Endometrial microvascular endothelial cells (primary cell): ENCODE measurements around the gene NAT9. TPM values are rescaled to one million over a fixed set of nuclear protein-coding genes. Genes with fewer than 3 reads are reported as not detected.

Source experiments
- total RNA-seq: library from RNA; depleted of rRNA; stranded (reverse); fragments of >200 nt; gene quantifications from one replicate; pipeline ENCODE4 v1.2.3, GENCODE V29; 2015; ENCODE audit errors: inconsistent ontology term

NAT9 gene
- total RNA-seq, 1 donor from 2014 or later = 24.6 TPM

Other genes starting within 250 kb of the NAT9 start
- gene CD300LB, start 244.9 kb downstream of the NAT9 start, total RNA-seq = not detected
- gene CD300C, start 230.2 kb downstream of the NAT9 start, total RNA-seq = not detected
- not detected for gene CD300H, start 208.8 kb downstream of the NAT9 start, total RNA-seq
- not detected for gene CD300LD, start 184.1 kb downstream of the NAT9 start, total RNA-seq
- gene CD300E, start 152.6 kb downstream of the NAT9 start, total RNA-seq = not detected
- not detected for gene CD300LF, start 63.4 kb downstream of the NAT9 start, total RNA-seq
- not detected for gene RAB37, start 39.1 kb downstream of the NAT9 start, total RNA-seq
- gene NHERF1, start 27.7 kb downstream of the NAT9 start, total RNA-seq = 23.1 TPM
- gene GRIN2C, start 83.5 kb upstream of the NAT9 start, total RNA-seq = not detected
- gene FDXR, start 96.6 kb upstream of the NAT9 start, total RNA-seq = 73.7 TPM
- gene FADS6, start 117.3 kb upstream of the NAT9 start, total RNA-seq = not detected
- gene USH1G, start 146.9 kb upstream of the NAT9 start, total RNA-seq = not detected
- gene OTOP2, start 147.9 kb upstream of the NAT9 start, total RNA-seq = not detected
- gene OTOP3, start 159.6 kb upstream of the NAT9 start, total RNA-seq = not detected
- 5.2 TPM for gene HID1, start 196.4 kb upstream of the NAT9 start, total RNA-seq
- gene CDR2L, start 211.3 kb upstream of the NAT9 start, total RNA-seq = 15.1 TPM
- 57.1 TPM for gene MRPL58, start 236.3 kb upstream of the NAT9 start, total RNA-seq